ENCODE measurements around the gene ADAMTS6. TPM values are rescaled to one million over a fixed set of nuclear protein-coding genes. Genes with fewer than 3 reads are reported as not detected.

Gene ADAMTS6
- total and polyA plus RNA-seq, 2 of the 13 experiments (the other 11 are each of a cell fraction or from before 2014, with no cell fraction given), result 3.1 to 8.2 TPM

GRCh38 chr5:65271906-65272305, 209.8 kb downstream of the ADAMTS6 start:
- ATAC-seq, result no peak
- BruUV-seq (replicated peaks), result no TSS peak
- Histone ChIP-seq H3K9me3 (ENCODE audit: low read length) (no peaks in the 10 kb centered on the region), H3K36me3 (replicated peaks in 1 of 2; ENCODE audit: control insufficient read depth in 1 of 2, insufficient read depth in 2 of 2, low read length in 2 of 2) (no peaks in the 10 kb centered on the region), H3K27me3 (ENCODE audit: control insufficient read depth in 1 of 2, insufficient read depth in 2 of 2, low read length in 2 of 2) (no peaks in the 10 kb centered on the region), H3K79me2 (ENCODE audit: insufficient read depth, low read length) (no peaks in the 10 kb centered on the region), H2AFZ (ENCODE audit: low read length) (no peak overlapping the region), H3K4me1 (ENCODE audit: insufficient read depth, low read length) (no peaks in the 10 kb centered on the region), H3K4me3 (replicated peaks in 1 of 3; ENCODE audit: insufficient read depth in 1 of 3, low read depth in 2 of 3, low read length in 3 of 3) (no peak overlapping the region), H3K4me2 (ENCODE audit: low read depth, low read length) (no peak overlapping the region), H3K9ac (ENCODE audit: insufficient read depth, low read depth, low read length) (no peak overlapping the region), H3K27ac (ENCODE audit: extremely low read length, insufficient read depth, low read length) (no peak overlapping the region), H4K20me1 (ENCODE audit: insufficient read depth, low read length) (no peaks in the 10 kb centered on the region)
- POLR2A ChIA-PET, result no interaction called here
- in situ Hi-C loops (cut with HindIII; ENCODE audit: extremely low pct_ligation_motif_present, low pct_unique_long_range_greater_than_20kb), result no loop called here
- intact Hi-C loops (cut with micrococcal nuclease; ENCODE audit: unreplicated experiment), result no loop called here
- TF ChIP-seq HOXA9 (CRISPR knock-in tag; IDR thresholded peaks at IDR 0.05; ENCODE audit: borderline replicate concordance), result no peak
- no peak for TF ChIP-seq SALL1 (CRISPR knock-in tag; IDR thresholded peaks at IDR 0.05)
- TF ChIP-seq SP1 (IDR thresholded peaks at IDR 0.05), result no peak
- no peak for TF ChIP-seq SP1 (CRISPR knock-in tag; IDR thresholded peaks at IDR 0.05)
- no peak for TF ChIP-seq PLRG1 (conservative IDR thresholded peaks at IDR 0.05)
- TF ChIP-seq, protein P1, sequence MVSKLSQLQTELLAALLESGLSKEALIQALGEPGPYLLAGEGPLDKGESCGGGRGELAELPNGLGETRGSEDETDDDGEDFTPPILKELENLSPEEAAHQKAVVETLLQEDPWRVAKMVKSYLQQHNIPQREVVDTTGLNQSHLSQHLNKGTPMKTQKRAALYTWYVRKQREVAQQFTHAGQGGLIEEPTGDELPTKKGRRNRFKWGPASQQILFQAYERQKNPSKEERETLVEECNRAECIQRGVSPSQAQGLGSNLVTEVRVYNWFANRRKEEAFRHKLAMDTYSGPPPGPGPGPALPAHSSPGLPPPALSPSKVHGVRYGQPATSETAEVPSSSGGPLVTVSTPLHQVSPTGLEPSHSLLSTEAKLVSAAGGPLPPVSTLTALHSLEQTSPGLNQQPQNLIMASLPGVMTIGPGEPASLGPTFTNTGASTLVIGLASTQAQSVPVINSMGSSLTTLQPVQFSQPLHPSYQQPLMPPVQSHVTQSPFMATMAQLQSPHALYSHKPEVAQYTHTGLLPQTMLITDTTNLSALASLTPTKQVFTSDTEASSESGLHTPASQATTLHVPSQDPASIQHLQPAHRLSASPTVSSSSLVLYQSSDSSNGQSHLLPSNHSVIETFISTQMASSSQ (IDR thresholded peaks at IDR 0.05; ENCODE audit: low read depth), result no peak
- TF ChIP-seq, protein P1 (CRISPR knock-in tag; IDR thresholded peaks at IDR 0.05; ENCODE audit: borderline replicate concordance), result no peak
- TF ChIP-seq ZNF644 (CRISPR knock-in tag; IDR thresholded peaks at IDR 0.05; ENCODE audit: low read depth), result no peak
- no peak for TF ChIP-seq ZNF260 (CRISPR knock-in tag; IDR thresholded peaks at IDR 0.05; ENCODE audit: borderline replicate concordance, low read depth)
- CTCF ChIA-PET (ENCODE audit: low intra/inter-chr PET ratio, low total read pairs), result no interaction called here
- DNase-seq (ENCODE audit: low spot score), result no peak
- no peak for FAIRE-seq
- 94% methylated on average over 1 of the region's 1 CpG for WGBS (ENCODE audit: low lambda C conversion rate)
